Measurements from ENCODE around the gene ZW10. TPM values are rescaled to one million over a fixed set of nuclear protein-coding genes. Genes with fewer than 3 reads are reported as not detected.

Gene ZW10
- total RNA-seq, 1 donor from 2014 or later, result 25.2 TPM

GRCh38 chr11:113729456-113729855, 44.0 kb downstream of the ZW10 start:
- H3K36me3 Mint-ChIP-seq (ENCODE audit: low read depth, unreplicated experiment), result no peaks in the 10 kb centered on the region
- no peak overlapping the region for H3K4me3 Mint-ChIP-seq (ENCODE audit: unreplicated experiment)
- no peak overlapping the region for H3K27ac Mint-ChIP-seq (ENCODE audit: unreplicated experiment)
- DNase-seq (ENCODE audit: low spot score), result no peak
- peaks cover 2% of the 10 kb centered on the region for H3K27me3 Mint-ChIP-seq (ENCODE audit: unreplicated experiment)
- H3K9me3 Mint-ChIP-seq (ENCODE audit: unreplicated experiment), result no peaks in the 10 kb centered on the region
- peaks cover 8% of the 10 kb centered on the region for H3K4me1 Mint-ChIP-seq (ENCODE audit: unreplicated experiment)
- TF ChIP-seq CTCF (IDR thresholded peaks at IDR 0.05; ENCODE audit: unreplicated experiment), result no peak

DNA sequence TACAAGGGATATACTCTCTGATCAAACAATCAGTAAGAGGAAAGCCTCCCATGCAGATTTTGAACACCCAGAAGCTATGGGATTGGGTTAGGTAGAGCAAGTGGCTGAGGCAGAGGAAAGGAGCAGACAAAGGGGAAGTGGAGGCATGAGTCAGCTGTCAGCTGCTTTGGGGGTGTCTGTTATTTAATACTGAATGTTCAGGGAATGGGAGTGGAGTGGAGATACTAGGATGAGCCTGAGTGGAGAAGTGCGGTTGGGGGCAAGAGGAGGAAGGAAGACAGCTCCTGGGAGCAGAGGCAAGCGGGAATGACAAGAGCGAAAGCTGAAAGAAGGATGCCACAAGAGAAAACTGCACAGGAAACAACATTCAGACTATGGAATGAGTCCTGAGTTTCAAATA, 44.7 kb downstream of the ZW10 start:
- no peak for DNase-seq (ENCODE audit: low spot score)
- no peak overlapping the region for H3K4me3 Mint-ChIP-seq (ENCODE audit: unreplicated experiment)
- no peak for TF ChIP-seq CTCF (IDR thresholded peaks at IDR 0.05; ENCODE audit: unreplicated experiment)
- no peaks in the 10 kb centered on the region for H3K9me3 Mint-ChIP-seq (ENCODE audit: unreplicated experiment)
- H3K36me3 Mint-ChIP-seq (ENCODE audit: low read depth, unreplicated experiment), result no peaks in the 10 kb centered on the region
- peak overlapping the region; percentile 61 for H3K27ac Mint-ChIP-seq (ENCODE audit: unreplicated experiment)
- peaks cover 8% of the 10 kb centered on the region for H3K4me1 Mint-ChIP-seq (ENCODE audit: unreplicated experiment)
- H3K27me3 Mint-ChIP-seq (ENCODE audit: unreplicated experiment), result peaks cover 2% of the 10 kb centered on the region

- no peak for TF ChIP-seq CTCF (IDR thresholded peaks at IDR 0.05; ENCODE audit: unreplicated experiment)
- Mint-ChIP-seq H3K27me3 (ENCODE audit: unreplicated experiment) (peaks cover 2% of the 10 kb centered on the region), H3K9me3 (ENCODE audit: unreplicated experiment) (no peaks in the 10 kb centered on the region), H3K4me3 (ENCODE audit: unreplicated experiment) (no peak overlapping the region), H3K27ac (ENCODE audit: unreplicated experiment) (no peak overlapping the region), H3K36me3 (ENCODE audit: low read depth, unreplicated experiment) (no peaks in the 10 kb centered on the region), H3K4me1 (ENCODE audit: unreplicated experiment) (peaks cover 16% of the 10 kb centered on the region)
- no peak for DNase-seq (ENCODE audit: low spot score)
Measured at GRCh38 chr11:113725913-113726312, 47.6 kb downstream of the ZW10 start.

- no peaks in the 10 kb centered on the region for H3K9me3 Mint-ChIP-seq (ENCODE audit: unreplicated experiment)
- H3K36me3 Mint-ChIP-seq (ENCODE audit: low read depth, unreplicated experiment), result no peaks in the 10 kb centered on the region
- H3K4me1 Mint-ChIP-seq (ENCODE audit: unreplicated experiment), result peaks cover 16% of the 10 kb centered on the region
- TF ChIP-seq CTCF (IDR thresholded peaks at IDR 0.05; ENCODE audit: unreplicated experiment), result no peak
- no peak overlapping the region for H3K4me3 Mint-ChIP-seq (ENCODE audit: unreplicated experiment)
- no peak overlapping the region for H3K27ac Mint-ChIP-seq (ENCODE audit: unreplicated experiment)
- DNase-seq (ENCODE audit: low spot score), result no peak
- H3K27me3 Mint-ChIP-seq (ENCODE audit: unreplicated experiment), result peaks cover 2% of the 10 kb centered on the region
Measured at GRCh38 chr11:113725407-113725806, 48.1 kb downstream of the ZW10 start.

DNA sequence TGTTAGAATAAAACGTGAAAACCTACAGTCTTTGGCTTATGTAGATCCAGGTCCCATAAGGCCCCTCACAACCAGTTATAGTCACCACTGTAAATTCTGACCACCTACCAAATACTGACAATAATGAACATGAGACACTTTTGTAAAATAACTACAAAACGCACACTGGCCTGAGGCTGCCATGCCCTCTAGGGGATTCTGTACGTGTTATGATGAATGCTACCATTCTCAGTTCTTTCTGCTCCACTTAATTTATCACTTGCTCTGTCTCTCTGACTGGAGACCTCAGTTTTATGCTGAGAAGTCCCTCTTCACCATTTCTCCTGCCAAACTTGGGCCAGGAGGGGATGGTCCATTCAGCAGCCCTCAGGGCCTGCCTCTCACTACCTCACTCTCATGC, 48.7 kb downstream of the ZW10 start:
- TF ChIP-seq CTCF (IDR thresholded peaks at IDR 0.05; ENCODE audit: unreplicated experiment), result no peak
- H3K27me3 Mint-ChIP-seq (ENCODE audit: unreplicated experiment), result peaks cover 2% of the 10 kb centered on the region
- H3K36me3 Mint-ChIP-seq (ENCODE audit: low read depth, unreplicated experiment), result no peaks in the 10 kb centered on the region
- no peak overlapping the region for H3K27ac Mint-ChIP-seq (ENCODE audit: unreplicated experiment)
- no peak overlapping the region for H3K4me3 Mint-ChIP-seq (ENCODE audit: unreplicated experiment)
- DNase-seq (ENCODE audit: low spot score), result no peak
- H3K9me3 Mint-ChIP-seq (ENCODE audit: unreplicated experiment), result no peaks in the 10 kb centered on the region
- peaks cover 16% of the 10 kb centered on the region for H3K4me1 Mint-ChIP-seq (ENCODE audit: unreplicated experiment)
